Type B pancreatic cell (in vitro differentiated cells): ENCODE data around the gene MBOAT2. TPM values are rescaled to one million over a fixed set of nuclear protein-coding genes. Genes with fewer than 3 reads are reported as not detected.

Experiments
- DNase-seq: peaks from one replicate; pipeline ENCODE4 v3.0.0; 2021; ENCODE audit warnings: mixed read lengths; ENCODE audit not compliant: unreplicated experiment; ENCODE audit errors: extremely low spot score
- H3K27ac Mint-ChIP-seq: 2 replicates; pipeline ENCODE4 v1.8.0; 2021; ENCODE audit warnings: mild to moderate bottlenecking, mixed read lengths
- H3K27me3 Mint-ChIP-seq: 2 replicates; pipeline ENCODE4 v1.8.0; 2021; ENCODE audit warnings: mixed read lengths
- H3K36me3 Mint-ChIP-seq: 2 replicates; pipeline ENCODE4 v1.8.0; 2021; ENCODE audit warnings: mixed read lengths
- H3K4me1 Mint-ChIP-seq: one replicate; pipeline ENCODE4 v1.8.0; 2021; ENCODE audit warnings: mixed read lengths; ENCODE audit not compliant: unreplicated experiment
- H3K4me3 Mint-ChIP-seq: 2 replicates; pipeline ENCODE4 v1.8.0; 2021; ENCODE audit warnings: mild to moderate bottlenecking, mixed read lengths
- H3K9me3 Mint-ChIP-seq: 2 replicates; pipeline ENCODE4 v1.8.0; 2021; ENCODE audit warnings: mixed read lengths
- total RNA-seq: library from RNA; stranded (reverse); gene quantifications from 2 replicates; pipeline ENCODE4 v1.2.1, GENCODE V29; 2021; ENCODE audit warnings: low replicate concordance
- TF ChIP-seq, protein P1 (sequence below): fragments of 200-600 bp; sonication (generic); conservative IDR thresholded peaks from 2 replicates; pipeline ENCODE4 v1.5.0; 2021; ENCODE audit warnings: antibody characterized with exemption, mild to moderate bottlenecking

The MBOAT2 gene
- total RNA-seq, 1 donor from 2014 or later: 60.8 TPM

DNA sequence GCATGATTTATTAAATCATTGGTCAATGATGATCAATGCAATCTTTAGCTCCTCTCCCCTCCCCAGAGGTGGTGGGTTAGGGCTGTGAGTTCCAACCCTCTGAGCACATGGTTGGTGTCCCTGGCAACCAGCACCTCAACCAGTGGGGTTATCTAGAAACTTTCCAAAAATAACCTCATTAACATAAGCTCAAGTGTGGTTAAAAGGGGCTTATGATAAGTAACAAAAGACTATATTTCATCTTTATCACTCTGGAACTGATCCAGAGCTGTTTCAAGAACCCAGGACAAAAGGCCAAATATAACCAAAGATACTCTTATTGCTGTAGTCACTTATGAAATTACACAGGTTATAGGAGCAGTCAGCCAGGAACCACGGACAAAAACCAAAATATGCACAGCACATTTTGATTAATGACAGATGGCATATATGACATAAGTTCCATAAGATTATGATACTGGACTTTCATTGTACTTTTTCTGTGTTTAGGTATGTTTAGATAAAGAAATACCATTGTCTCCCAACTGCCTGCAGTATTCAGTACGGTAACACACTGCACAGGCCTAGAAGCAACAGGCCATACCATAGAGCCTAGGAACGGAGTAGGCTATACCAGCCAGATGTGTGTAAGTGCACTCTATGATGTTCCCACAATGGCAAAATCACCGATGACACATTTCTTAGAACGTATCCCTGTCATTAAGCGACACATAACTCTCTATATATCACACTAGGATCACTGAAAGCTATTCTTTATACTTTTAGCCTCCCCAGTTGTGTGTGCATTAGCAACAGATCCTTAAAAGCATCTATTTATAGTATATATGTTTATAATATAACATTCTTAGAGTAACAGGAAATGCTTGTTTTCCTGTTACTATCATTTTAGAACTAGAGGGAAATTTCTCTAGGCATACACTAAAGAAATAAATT is 197.9 kb downstream of the MBOAT2 start:
- DNase-seq: no peak
- H3K27me3 Mint-ChIP-seq: no peaks in the 10 kb centered on the region
- no peaks in the 10 kb centered on the region for H3K9me3 Mint-ChIP-seq
- TF ChIP-seq, protein P1, sequence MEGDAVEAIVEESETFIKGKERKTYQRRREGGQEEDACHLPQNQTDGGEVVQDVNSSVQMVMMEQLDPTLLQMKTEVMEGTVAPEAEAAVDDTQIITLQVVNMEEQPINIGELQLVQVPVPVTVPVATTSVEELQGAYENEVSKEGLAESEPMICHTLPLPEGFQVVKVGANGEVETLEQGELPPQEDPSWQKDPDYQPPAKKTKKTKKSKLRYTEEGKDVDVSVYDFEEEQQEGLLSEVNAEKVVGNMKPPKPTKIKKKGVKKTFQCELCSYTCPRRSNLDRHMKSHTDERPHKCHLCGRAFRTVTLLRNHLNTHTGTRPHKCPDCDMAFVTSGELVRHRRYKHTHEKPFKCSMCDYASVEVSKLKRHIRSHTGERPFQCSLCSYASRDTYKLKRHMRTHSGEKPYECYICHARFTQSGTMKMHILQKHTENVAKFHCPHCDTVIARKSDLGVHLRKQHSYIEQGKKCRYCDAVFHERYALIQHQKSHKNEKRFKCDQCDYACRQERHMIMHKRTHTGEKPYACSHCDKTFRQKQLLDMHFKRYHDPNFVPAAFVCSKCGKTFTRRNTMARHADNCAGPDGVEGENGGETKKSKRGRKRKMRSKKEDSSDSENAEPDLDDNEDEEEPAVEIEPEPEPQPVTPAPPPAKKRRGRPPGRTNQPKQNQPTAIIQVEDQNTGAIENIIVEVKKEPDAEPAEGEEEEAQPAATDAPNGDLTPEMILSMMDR: no peak
- peaks cover 59% of the 10 kb centered on the region for H3K36me3 Mint-ChIP-seq
- H3K27ac Mint-ChIP-seq: peak overlapping the region; percentile 62
- H3K4me1 Mint-ChIP-seq: peaks cover 3% of the 10 kb centered on the region
- no peak overlapping the region for H3K4me3 Mint-ChIP-seq

DNA sequence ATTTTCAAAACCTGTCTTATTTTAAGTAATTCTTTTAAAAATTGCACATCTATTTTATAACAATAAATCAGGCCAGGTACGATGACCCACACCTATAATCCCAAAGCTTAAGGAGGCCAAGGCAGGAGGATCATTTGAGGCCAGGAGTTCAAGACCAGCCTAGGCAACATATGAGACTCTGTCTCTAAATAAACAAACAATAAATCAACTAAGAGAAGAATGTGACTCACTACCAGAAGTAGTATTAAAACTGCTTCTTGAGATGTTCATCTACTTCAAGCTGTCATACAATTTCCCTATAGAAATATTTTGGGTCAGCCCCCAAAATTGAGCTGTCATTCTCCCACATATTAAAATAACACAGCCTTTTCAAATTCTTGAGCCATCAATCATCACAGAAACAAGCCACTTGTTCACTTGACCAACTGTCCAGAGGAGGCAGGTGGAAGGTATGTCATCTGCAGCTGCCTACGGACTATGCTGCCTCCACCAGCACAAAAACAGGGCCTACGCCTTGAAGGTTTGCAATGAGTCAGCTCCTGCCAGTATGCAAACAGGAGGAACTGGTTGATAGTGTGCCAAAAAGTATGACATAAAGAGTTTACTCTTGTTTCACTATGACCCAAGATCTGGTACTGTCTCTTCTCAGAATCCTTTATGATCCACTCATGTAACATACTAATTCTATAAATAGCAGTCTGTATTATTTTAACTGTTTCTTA is 199.7 kb downstream of the MBOAT2 start:
- Mint-ChIP-seq H3K36me3 (peaks cover 62% of the 10 kb centered on the region), H3K4me3 (peak overlapping the region; percentile 10), H3K27ac (peak overlapping the region; percentile 96), H3K27me3 (no peaks in the 10 kb centered on the region), H3K9me3 (no peaks in the 10 kb centered on the region), H3K4me1 (peaks cover 3% of the 10 kb centered on the region)
- no peak for DNase-seq
- TF ChIP-seq, protein P1: no peak

DNA sequence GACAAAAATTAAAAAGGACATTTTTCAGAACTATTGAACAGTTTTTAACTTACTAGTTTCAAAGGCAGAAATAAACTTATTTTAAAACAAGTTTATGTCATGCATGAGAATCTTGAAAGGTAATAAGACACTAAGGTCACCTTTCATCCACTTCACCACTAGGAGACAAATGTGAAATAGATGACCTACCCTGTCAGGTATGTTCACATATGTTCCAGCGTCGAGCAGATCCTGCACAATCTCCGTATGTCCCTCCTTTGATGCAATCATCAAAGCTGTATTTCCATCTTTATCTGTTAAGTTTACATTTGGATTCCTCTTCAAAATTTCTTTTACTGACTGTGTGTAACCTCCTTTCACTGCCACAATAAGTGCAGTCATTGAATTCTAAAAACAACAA is 200.7 kb downstream of the MBOAT2 start:
- H3K27me3 Mint-ChIP-seq: no peaks in the 10 kb centered on the region
- peaks cover 3% of the 10 kb centered on the region for H3K4me1 Mint-ChIP-seq
- TF ChIP-seq, protein P1: peak; percentile 34
- DNase-seq: no peak
- peak overlapping the region; percentile 47 for H3K27ac Mint-ChIP-seq
- no peak overlapping the region for H3K4me3 Mint-ChIP-seq
- no peaks in the 10 kb centered on the region for H3K9me3 Mint-ChIP-seq
- peaks cover 56% of the 10 kb centered on the region for H3K36me3 Mint-ChIP-seq

Other genes with a start within 250 kb of the MBOAT2 start
- gene KIDINS220, start 166.1 kb downstream of the MBOAT2 start, total RNA-seq: 63.2 and 73.1 TPM in 2 replicates
- gene ASAP2, start 203.1 kb upstream of the MBOAT2 start, total RNA-seq: 45.6 and 49.6 TPM in 2 replicates